GM21367 (cell line): ENCODE measurements around the gene ARHGEF25.
"Not testable (repeated sequence)": the region's sequence is repeated elsewhere in the genome, so short reads cannot be mapped to it uniquely, and the experiment has no call there.

Experiments
- ATAC-seq: cut with Tn5 transposase; IDR thresholded peaks from one replicate; pipeline ENCODE4 v1.9.1; 2021; ENCODE audit not compliant: unreplicated experiment

Gene ARHGEF25

GRCh38 chr12:57609101-57609780 lies 2.0 kb upstream of the ARHGEF25 start:
- ATAC-seq, result no peak

GRCh38 chr12:57609781-57610553 lies 1.3 kb upstream of the ARHGEF25 start:
- no peak for ATAC-seq

- no peak for ATAC-seq
These were observed 604 bp upstream of the ARHGEF25 start for GRCh38 chr12:57610554-57611107.

GRCh38 chr12:57611827-57612710 lies 834 bp downstream of the ARHGEF25 start:
- ATAC-seq, result no peak

- ATAC-seq, result no peak
These were observed 1.6 kb downstream of the ARHGEF25 start for GRCh38 chr12:57612711-57613426.

GRCh38 chr12:57613427-57614109 lies 2.3 kb downstream of the ARHGEF25 start:
- ATAC-seq, result no peak

GRCh38 chr12:57614178-57614947 lies 3.1 kb downstream of the ARHGEF25 start:
- ATAC-seq, result peak; percentile 40

- ATAC-seq, result no peak
These were observed 3.8 kb downstream of the ARHGEF25 start for GRCh38 chr12:57614948-57615500.

- ATAC-seq, result no peak
These were observed 4.4 kb downstream of the ARHGEF25 start for GRCh38 chr12:57615637-57616036.

GRCh38 chr12:57616383-57617101 lies 5.3 kb downstream of the ARHGEF25 start:
- no peak for ATAC-seq

GRCh38 chr12:57617942-57618341 lies 6.7 kb downstream of the ARHGEF25 start:
- no peak for ATAC-seq

GRCh38 chr12:57618431-57618830 lies 7.2 kb downstream of the ARHGEF25 start:
- not testable (repeated sequence) for ATAC-seq

GRCh38 chr12:57618966-57619433 lies 7.8 kb downstream of the ARHGEF25 start:
- no peak for ATAC-seq

GRCh38 chr12:57619434-57620244 lies 8.4 kb downstream of the ARHGEF25 start:
- no peak for ATAC-seq

GRCh38 chr12:57620245-57620935 lies 9.2 kb downstream of the ARHGEF25 start:
- no peak for ATAC-seq

GRCh38 chr12:57620936-57621496 lies 9.8 kb downstream of the ARHGEF25 start:
- no peak for ATAC-seq
